ENCODE measurements around the gene CNTN4. TPM values are rescaled to one million over a fixed set of nuclear protein-coding genes. Genes with fewer than 3 reads are reported as not detected.

Gene CNTN4
- total RNA-seq, 1 experiment from 2014 or later, result not detected

DNA sequence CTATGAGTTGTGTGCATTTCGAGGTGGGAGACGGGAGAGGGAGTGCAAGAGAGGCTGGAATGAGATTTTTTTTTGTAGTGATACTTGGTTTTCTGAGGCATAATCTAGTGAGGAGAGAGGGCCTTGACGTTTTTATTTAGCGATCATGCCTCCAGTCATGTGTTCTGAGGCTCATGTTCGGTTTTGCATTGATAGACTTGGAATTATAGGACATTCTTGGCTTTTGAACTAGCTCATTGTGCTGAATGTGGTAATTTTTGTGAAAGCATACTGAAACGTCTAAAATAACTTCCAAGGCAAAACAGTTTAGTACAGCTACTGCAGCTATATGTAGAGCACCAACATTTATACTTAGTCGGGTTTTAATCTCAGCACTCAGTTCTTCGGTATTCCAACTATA lies 408.1 kb downstream of the CNTN4 start (continued):
- TF ChIP-seq, protein P1, sequence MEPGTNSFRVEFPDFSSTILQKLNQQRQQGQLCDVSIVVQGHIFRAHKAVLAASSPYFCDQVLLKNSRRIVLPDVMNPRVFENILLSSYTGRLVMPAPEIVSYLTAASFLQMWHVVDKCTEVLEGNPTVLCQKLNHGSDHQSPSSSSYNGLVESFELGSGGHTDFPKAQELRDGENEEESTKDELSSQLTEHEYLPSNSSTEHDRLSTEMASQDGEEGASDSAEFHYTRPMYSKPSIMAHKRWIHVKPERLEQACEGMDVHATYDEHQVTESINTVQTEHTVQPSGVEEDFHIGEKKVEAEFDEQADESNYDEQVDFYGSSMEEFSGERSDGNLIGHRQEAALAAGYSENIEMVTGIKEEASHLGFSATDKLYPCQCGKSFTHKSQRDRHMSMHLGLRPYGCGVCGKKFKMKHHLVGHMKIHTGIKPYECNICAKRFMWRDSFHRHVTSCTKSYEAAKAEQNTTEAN (CRISPR knock-in tag; IDR thresholded peaks at IDR 0.05), result no peak
- TF ChIP-seq TP53 (CRISPR knock-in tag; IDR thresholded peaks at IDR 0.05) (no peak), ATF1 (CRISPR knock-in tag; IDR thresholded peaks at IDR 0.05) (no peak)

DNA sequence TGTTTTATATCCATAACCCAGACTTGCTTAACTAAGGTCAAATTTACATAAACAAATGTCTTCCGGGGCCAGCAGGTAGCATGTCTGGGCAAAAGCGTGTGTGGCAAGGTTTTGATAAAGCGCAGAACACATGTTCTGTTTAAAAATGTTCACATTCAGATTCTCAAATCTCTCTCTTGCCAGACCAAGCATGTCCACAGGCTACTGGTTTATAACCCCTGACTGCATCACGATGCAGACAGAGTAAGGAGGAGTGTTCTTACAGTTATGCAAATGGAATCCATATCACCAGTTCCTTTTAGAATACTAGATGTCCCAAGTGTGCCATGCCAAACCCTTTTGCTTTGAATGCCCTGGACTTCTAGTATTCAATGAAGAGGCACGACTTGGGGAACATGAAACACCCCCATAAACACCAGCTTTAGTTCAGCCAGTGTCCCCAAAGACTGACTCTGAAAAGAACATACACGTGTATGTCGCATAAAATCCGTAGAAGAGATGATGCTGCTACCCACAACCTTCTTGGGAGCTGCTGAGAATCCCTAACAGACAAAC lies 412.0 kb downstream of the CNTN4 start:
- Mint-ChIP-seq H3K4me1 (no peaks in the 10 kb centered on the region), H3K4me3 (no peak overlapping the region), H3K27me3 (ENCODE audit: low read depth) (peaks cover 7% of the 10 kb centered on the region), H3K27ac (no peak overlapping the region), H3K36me3 (peaks cover 78% of the 10 kb centered on the region), H3K9me3 (peaks cover 85% of the 10 kb centered on the region)
- CTCF ChIA-PET, result no interaction called here
- POLR2A ChIA-PET, result no interaction called here
- TF ChIP-seq SMAD3 (CRISPR knock-in tag; IDR thresholded peaks at IDR 0.05; ENCODE audit: borderline replicate concordance) (no peak), ZNF396 (CRISPR knock-in tag; IDR thresholded peaks at IDR 0.05; ENCODE audit: borderline replicate concordance) (no peak), IRF2 (CRISPR knock-in tag; IDR thresholded peaks at IDR 0.05; ENCODE audit: borderline replicate concordance, low read depth) (no peak), ZNF423 (CRISPR knock-in tag; IDR thresholded peaks at IDR 0.05) (no peak), ELF4 (CRISPR knock-in tag; IDR thresholded peaks at IDR 0.05; ENCODE audit: low read depth) (no peak), ZNF416 (CRISPR knock-in tag; IDR thresholded peaks at IDR 0.05) (no peak), ZNF671 (CRISPR knock-in tag; IDR thresholded peaks at IDR 0.05) (no peak), ZNF121 (CRISPR knock-in tag; IDR thresholded peaks at IDR 0.05) (no peak)
- TF ChIP-seq, protein P2, sequence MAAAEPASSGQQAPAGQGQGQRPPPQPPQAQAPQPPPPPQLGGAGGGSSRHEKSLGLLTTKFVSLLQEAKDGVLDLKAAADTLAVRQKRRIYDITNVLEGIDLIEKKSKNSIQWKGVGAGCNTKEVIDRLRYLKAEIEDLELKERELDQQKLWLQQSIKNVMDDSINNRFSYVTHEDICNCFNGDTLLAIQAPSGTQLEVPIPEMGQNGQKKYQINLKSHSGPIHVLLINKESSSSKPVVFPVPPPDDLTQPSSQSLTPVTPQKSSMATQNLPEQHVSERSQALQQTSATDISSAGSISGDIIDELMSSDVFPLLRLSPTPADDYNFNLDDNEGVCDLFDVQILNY (CRISPR knock-in tag; IDR thresholded peaks at IDR 0.05), result no peak
- TF ChIP-seq, protein P1 (CRISPR knock-in tag; IDR thresholded peaks at IDR 0.05), result no peak
- DNase-seq (ENCODE audit: low spot score) (no peak), ATAC-seq (no peak)

DNA sequence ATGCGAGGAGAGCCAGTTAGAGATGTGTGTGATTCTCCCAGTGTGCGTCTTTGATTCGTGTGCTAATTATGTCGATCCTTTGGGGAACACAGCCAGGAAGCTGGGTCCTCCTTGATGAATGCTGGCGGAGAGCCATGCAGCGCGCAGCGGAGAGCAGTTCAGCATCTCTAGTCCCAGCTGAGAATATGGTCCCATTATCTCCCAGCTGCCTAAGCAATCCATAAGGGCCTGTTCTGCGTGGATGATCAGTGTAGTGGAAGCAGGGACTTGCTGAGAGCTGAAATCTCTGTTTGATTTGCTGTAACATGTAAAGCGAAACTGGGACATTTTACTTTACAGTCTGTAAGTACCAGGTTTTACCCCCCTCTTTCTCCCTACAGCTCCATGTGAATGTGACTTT lies 412.7 kb downstream of the CNTN4 start:
- Mint-ChIP-seq H3K9me3 (peaks cover 83% of the 10 kb centered on the region), H3K27me3 (ENCODE audit: low read depth) (peaks cover 7% of the 10 kb centered on the region), H3K36me3 (peaks cover 73% of the 10 kb centered on the region), H3K4me3 (no peak overlapping the region), H3K27ac (no peak overlapping the region), H3K4me1 (no peaks in the 10 kb centered on the region)
- ATAC-seq, result no peak
- no peak for TF ChIP-seq CREB1 (CRISPR knock-in tag; IDR thresholded peaks at IDR 0.05)
- ChIA-PET CTCF (no interaction called here), POLR2A (no interaction called here)
- DNase-seq (ENCODE audit: low spot score), result no peak

DNA sequence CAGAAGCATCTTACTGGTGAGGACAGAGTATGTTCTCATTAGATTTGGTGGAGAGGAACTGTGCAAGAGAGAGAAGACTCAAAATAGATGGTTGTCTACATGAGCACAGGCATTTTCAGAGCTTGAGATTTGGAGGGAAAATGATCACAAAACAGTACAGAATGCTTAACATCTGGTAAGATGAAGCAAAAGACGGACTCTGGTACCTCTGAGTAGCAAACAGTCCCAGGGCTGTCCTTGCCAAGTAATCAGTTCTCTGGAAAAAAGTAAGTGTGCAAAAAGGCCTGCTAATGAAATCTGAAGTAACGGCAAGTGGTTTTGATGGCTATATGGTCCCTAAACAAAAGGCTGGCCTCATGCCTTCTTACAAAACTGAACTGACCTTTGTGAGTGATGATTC lies 414.2 kb downstream of the CNTN4 start:
- peaks cover 76% of the 10 kb centered on the region for H3K36me3 Mint-ChIP-seq
- POLR2A ChIA-PET, result no interaction called here
- TF ChIP-seq ATF1 (CRISPR knock-in tag; IDR thresholded peaks at IDR 0.05) (no peak), NFE2L1 (CRISPR knock-in tag; IDR thresholded peaks at IDR 0.05) (no peak), FOXJ3 (CRISPR knock-in tag; IDR thresholded peaks at IDR 0.05; ENCODE audit: borderline replicate concordance) (no peak), ZNF423 (CRISPR knock-in tag; IDR thresholded peaks at IDR 0.05) (no peak), OVOL2 (CRISPR knock-in tag; IDR thresholded peaks at IDR 0.05; ENCODE audit: borderline replicate concordance) (no peak), JUN (CRISPR knock-in tag; IDR thresholded peaks at IDR 0.05) (no peak)
- TF ChIP-seq, protein P3, sequence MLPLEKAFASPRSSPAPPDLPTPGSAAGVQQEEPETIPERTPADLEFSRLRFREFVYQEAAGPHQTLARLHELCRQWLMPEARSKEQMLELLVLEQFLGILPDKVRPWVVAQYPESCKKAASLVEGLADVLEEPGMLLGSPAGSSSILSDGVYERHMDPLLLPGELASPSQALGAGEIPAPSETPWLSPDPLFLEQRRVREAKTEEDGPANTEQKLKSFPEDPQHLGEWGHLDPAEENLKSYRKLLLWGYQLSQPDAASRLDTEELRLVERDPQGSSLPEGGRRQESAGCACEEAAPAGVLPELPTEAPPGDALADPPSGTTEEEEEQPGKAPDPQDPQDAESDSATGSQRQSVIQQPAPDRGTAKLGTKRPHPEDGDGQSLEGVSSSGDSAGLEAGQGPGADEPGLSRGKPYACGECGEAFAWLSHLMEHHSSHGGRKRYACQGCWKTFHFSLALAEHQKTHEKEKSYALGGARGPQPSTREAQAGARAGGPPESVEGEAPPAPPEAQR (CRISPR knock-in tag; IDR thresholded peaks at IDR 0.05), result no peak
- TF ChIP-seq, protein P4, sequence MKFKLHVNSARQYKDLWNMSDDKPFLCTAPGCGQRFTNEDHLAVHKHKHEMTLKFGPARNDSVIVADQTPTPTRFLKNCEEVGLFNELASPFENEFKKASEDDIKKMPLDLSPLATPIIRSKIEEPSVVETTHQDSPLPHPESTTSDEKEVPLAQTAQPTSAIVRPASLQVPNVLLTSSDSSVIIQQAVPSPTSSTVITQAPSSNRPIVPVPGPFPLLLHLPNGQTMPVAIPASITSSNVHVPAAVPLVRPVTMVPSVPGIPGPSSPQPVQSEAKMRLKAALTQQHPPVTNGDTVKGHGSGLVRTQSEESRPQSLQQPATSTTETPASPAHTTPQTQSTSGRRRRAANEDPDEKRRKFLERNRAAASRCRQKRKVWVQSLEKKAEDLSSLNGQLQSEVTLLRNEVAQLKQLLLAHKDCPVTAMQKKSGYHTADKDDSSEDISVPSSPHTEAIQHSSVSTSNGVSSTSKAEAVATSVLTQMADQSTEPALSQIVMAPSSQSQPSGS (CRISPR knock-in tag; IDR thresholded peaks at IDR 0.05; ENCODE audit: borderline replicate concordance, low read depth), result no peak
- TF ChIP-seq, protein P5, sequence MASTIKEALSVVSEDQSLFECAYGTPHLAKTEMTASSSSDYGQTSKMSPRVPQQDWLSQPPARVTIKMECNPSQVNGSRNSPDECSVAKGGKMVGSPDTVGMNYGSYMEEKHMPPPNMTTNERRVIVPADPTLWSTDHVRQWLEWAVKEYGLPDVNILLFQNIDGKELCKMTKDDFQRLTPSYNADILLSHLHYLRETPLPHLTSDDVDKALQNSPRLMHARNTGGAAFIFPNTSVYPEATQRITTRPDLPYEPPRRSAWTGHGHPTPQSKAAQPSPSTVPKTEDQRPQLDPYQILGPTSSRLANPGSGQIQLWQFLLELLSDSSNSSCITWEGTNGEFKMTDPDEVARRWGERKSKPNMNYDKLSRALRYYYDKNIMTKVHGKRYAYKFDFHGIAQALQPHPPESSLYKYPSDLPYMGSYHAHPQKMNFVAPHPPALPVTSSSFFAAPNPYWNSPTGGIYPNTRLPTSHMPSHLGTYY (CRISPR knock-in tag; IDR thresholded peaks at IDR 0.05), result no peak
- TF ChIP-seq, protein P6, sequence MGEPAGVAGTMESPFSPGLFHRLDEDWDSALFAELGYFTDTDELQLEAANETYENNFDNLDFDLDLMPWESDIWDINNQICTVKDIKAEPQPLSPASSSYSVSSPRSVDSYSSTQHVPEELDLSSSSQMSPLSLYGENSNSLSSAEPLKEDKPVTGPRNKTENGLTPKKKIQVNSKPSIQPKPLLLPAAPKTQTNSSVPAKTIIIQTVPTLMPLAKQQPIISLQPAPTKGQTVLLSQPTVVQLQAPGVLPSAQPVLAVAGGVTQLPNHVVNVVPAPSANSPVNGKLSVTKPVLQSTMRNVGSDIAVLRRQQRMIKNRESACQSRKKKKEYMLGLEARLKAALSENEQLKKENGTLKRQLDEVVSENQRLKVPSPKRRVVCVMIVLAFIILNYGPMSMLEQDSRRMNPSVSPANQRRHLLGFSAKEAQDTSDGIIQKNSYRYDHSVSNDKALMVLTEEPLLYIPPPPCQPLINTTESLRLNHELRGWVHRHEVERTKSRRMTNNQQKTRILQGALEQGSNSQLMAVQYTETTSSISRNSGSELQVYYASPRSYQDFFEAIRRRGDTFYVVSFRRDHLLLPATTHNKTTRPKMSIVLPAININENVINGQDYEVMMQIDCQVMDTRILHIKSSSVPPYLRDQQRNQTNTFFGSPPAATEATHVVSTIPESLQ (CRISPR knock-in tag; IDR thresholded peaks at IDR 0.05), result no peak
- CTCF ChIA-PET, result no interaction called here
- no peaks in the 10 kb centered on the region for H3K4me1 Mint-ChIP-seq
- H3K9me3 Mint-ChIP-seq, result peaks cover 89% of the 10 kb centered on the region
- H3K27ac Mint-ChIP-seq, result no peak overlapping the region
- DNase-seq (ENCODE audit: low spot score), result no peak
- H3K4me3 Mint-ChIP-seq, result no peak overlapping the region
- H3K27me3 Mint-ChIP-seq (ENCODE audit: low read depth), result peaks cover 7% of the 10 kb centered on the region
- no peak for ATAC-seq
